ENCODE results near the gene SAMHD1.

DNA sequence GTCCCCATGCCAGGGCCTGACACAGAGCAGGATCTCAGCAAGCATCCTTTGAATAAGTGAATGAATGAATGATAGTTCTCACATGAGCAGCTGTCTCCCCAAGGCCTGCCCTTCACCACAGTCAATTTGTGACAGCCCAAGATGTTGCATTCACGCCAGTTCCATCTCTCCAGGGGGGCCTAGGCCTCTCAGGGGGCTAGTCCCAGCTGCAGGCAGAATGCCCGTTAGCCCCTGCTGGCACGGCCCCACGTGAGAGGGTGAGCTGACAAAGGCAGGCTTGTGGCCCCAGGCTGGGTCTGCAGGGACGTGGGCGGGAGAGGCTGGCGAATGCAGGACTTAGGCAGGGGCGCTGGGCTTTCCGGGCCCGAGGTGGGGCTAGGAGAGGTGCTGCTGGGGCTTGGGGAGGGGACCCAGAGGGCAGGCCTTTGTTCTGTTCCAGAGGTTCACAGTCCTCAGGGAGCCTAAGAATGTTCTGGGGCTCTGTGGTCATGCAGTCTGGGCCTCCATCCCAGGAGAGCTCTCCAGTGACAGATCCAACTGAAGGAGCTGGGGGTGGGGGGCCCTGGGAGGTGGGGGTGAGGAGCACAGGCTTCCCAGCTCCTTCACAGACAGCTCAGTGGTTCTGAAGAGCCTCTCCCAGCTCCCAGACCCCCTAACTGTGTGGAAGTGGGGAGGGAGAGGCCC lies 106.1 kb downstream of the SAMHD1 start:
- TF ChIP-seq CTCF (IDR thresholded peaks at IDR 0.05) (no peak), POLR2AphosphoS5 (IDR thresholded peaks at IDR 0.05) (no peak)

Data from esophagus muscularis mucosa (tissue), 3 donors.